ENCODE measurements around the gene MXRA5. TPM values are rescaled to one million over a fixed set of nuclear protein-coding genes. Genes with fewer than 3 reads are reported as not detected.

The MXRA5 gene
- total and polyA plus RNA-seq, 2 donors (not counting 3 experiments of a cell fraction or from before 2014, with no cell fraction given), result not detected

- DNase-seq (ENCODE audit: low read depth, low spot score), result no peak
- Histone ChIP-seq H3K27ac (ENCODE audit: insufficient read depth, low read depth, low read length) (no peak overlapping the region), H4K20me1 (replicated peaks; ENCODE audit: control insufficient read depth, extremely low read depth, insufficient read depth, low read length) (no peaks in the 10 kb centered on the region), H3K4me1 (ENCODE audit: control insufficient read depth, extremely low read depth, insufficient read depth, low read length) (no peaks in the 10 kb centered on the region), H3K4me3 (replicated peaks in 1 of 3; ENCODE audit: insufficient read depth in 1 of 3, low read depth in 1 of 3, low read length in 3 of 3) (no peak overlapping the region), H2AFZ (ENCODE audit: low read depth, low read length) (no peak overlapping the region), H3K9me3 (replicated peaks; ENCODE audit: control insufficient read depth, insufficient read depth, low read length) (no peaks in the 10 kb centered on the region), H3K79me2 (ENCODE audit: control insufficient read depth, insufficient read depth, low read length) (no peaks in the 10 kb centered on the region), H3K36me3 (ENCODE audit: control insufficient read depth in 2 of 2, extremely low read depth in 1 of 2, insufficient read depth in 2 of 2, low read length in 2 of 2) (no peaks in the 10 kb centered on the region), H3K4me2 (ENCODE audit: insufficient read depth, low read length) (no peak overlapping the region), H3K27me3 (ENCODE audit: control insufficient read depth in 2 of 2, insufficient read depth in 2 of 2, low read length in 2 of 2) (no peaks in the 10 kb centered on the region), H3K9ac (replicated peaks; ENCODE audit: extremely low read depth, insufficient read depth, low read length) (no peak overlapping the region), H3K9me1 (replicated peaks; ENCODE audit: control insufficient read depth, extremely low read depth, insufficient read depth, low read length) (no peaks in the 10 kb centered on the region)
- BruUV-seq (replicated peaks), result no TSS peak
- dilution Hi-C loops (cut with MboI; ENCODE audit: extremely low pct_ligation_motif_present, low sequenced_read_pairs) (no loop called here), intact Hi-C loops (cut with micrococcal nuclease) (no loop called here)
- TF ChIP-seq, protein P1, sequence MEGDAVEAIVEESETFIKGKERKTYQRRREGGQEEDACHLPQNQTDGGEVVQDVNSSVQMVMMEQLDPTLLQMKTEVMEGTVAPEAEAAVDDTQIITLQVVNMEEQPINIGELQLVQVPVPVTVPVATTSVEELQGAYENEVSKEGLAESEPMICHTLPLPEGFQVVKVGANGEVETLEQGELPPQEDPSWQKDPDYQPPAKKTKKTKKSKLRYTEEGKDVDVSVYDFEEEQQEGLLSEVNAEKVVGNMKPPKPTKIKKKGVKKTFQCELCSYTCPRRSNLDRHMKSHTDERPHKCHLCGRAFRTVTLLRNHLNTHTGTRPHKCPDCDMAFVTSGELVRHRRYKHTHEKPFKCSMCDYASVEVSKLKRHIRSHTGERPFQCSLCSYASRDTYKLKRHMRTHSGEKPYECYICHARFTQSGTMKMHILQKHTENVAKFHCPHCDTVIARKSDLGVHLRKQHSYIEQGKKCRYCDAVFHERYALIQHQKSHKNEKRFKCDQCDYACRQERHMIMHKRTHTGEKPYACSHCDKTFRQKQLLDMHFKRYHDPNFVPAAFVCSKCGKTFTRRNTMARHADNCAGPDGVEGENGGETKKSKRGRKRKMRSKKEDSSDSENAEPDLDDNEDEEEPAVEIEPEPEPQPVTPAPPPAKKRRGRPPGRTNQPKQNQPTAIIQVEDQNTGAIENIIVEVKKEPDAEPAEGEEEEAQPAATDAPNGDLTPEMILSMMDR (IDR thresholded peaks at IDR 0.05; ENCODE audit: extremely low read depth in 1 of 2, insufficient read depth in 1 of 2, low read depth in 1 of 2, low read length in 2 of 2), result no peak
- no peak for TF ChIP-seq MAX (IDR thresholded peaks at IDR 0.05; ENCODE audit: insufficient read depth, insufficient read length)
- no peak for TF ChIP-seq FOS (IDR thresholded peaks at IDR 0.05; ENCODE audit: borderline replicate concordance, insufficient read depth, low read length)
- no peak for TF ChIP-seq GATA2 (IDR thresholded peaks at IDR 0.05; ENCODE audit: insufficient read depth, insufficient read length, low read depth, low read length)
- no peak for FAIRE-seq
- POLR2A ChIA-PET, result no interaction called here
- CTCF ChIA-PET, result no interaction called here
Measured at GRCh38 chrX:3293251-3293650, 53.2 kb downstream of the MXRA5 start.

GRCh38 chrX:3290561-3290960 is 55.9 kb downstream of the MXRA5 start:
- Histone ChIP-seq H3K27me3 (ENCODE audit: control insufficient read depth in 2 of 2, insufficient read depth in 2 of 2, low read length in 2 of 2) (no peaks in the 10 kb centered on the region), H4K20me1 (replicated peaks; ENCODE audit: control insufficient read depth, extremely low read depth, insufficient read depth, low read length) (no peaks in the 10 kb centered on the region), H3K9me3 (replicated peaks; ENCODE audit: control insufficient read depth, insufficient read depth, low read length) (no peaks in the 10 kb centered on the region), H3K4me1 (ENCODE audit: control insufficient read depth, extremely low read depth, insufficient read depth, low read length) (peaks cover 2% of the 10 kb centered on the region), H3K4me2 (ENCODE audit: insufficient read depth, low read length) (no peak overlapping the region), H3K27ac (ENCODE audit: insufficient read depth, low read depth, low read length) (no peak overlapping the region), H3K36me3 (ENCODE audit: control insufficient read depth in 2 of 2, extremely low read depth in 1 of 2, insufficient read depth in 2 of 2, low read length in 2 of 2) (no peaks in the 10 kb centered on the region), H3K9ac (replicated peaks; ENCODE audit: extremely low read depth, insufficient read depth, low read length) (no peak overlapping the region), H2AFZ (ENCODE audit: low read depth, low read length) (no peak overlapping the region), H3K79me2 (ENCODE audit: control insufficient read depth, insufficient read depth, low read length) (no peaks in the 10 kb centered on the region), H3K4me3 (replicated peaks in 1 of 3; ENCODE audit: insufficient read depth in 1 of 3, low read depth in 1 of 3, low read length in 3 of 3) (no peak overlapping the region), H3K9me1 (replicated peaks; ENCODE audit: control insufficient read depth, extremely low read depth, insufficient read depth, low read length) (no peaks in the 10 kb centered on the region)
- CTCF ChIA-PET, result no interaction called here
- FAIRE-seq (no peak), DNase-seq (ENCODE audit: low read depth, low spot score) (no peak)
- BruUV-seq (replicated peaks), result no TSS peak
- dilution Hi-C loops (cut with MboI; ENCODE audit: extremely low pct_ligation_motif_present, low sequenced_read_pairs), result no loop called here
- intact Hi-C loops (cut with micrococcal nuclease), result no loop called here
- POLR2A ChIA-PET, result no interaction called here
- no peak for TF ChIP-seq POLR2AphosphoS5 (IDR thresholded peaks at IDR 0.05; ENCODE audit: insufficient read depth, low read depth, low read length)
- no peak for TF ChIP-seq GATA2 (IDR thresholded peaks at IDR 0.05; ENCODE audit: insufficient read depth, insufficient read length, low read depth, low read length)
- TF ChIP-seq POLR2A (IDR thresholded peaks at IDR 0.05; ENCODE audit: low read depth, low read length), result no peak
- no peak for TF ChIP-seq MAX (IDR thresholded peaks at IDR 0.05; ENCODE audit: insufficient read depth, insufficient read length)
- TF ChIP-seq, protein P1 (IDR thresholded peaks at IDR 0.05; ENCODE audit: extremely low read depth in 1 of 2, insufficient read depth in 1 of 2, low read depth in 1 of 2, low read length in 2 of 2), result no peak
- no peak for TF ChIP-seq FOS (IDR thresholded peaks at IDR 0.05; ENCODE audit: borderline replicate concordance, insufficient read depth, low read length)
- TF ChIP-seq JUN (IDR thresholded peaks at IDR 0.05; ENCODE audit: borderline replicate concordance, insufficient read depth, insufficient read length, low read depth), result no peak
- no peak for TF ChIP-seq EZH2 (IDR thresholded peaks at IDR 0.05; ENCODE audit: borderline replicate concordance, low read depth, low read length, severe bottlenecking)
- no peak for TF ChIP-seq MYC (IDR thresholded peaks at IDR 0.05; ENCODE audit: low read depth, low read length)
